Endothelial cell of umbilical vein (primary cell): ENCODE measurements around the gene TATDN3.

Experiments
- EZH2 ChIP-seq: IDR thresholded peaks from 2 replicates; pipeline ENCODE4 v1.6.1; 2012; ENCODE audit warnings: borderline replicate concordance, low read depth, mild to moderate bottlenecking, moderate library complexity, low read length, inconsistent platforms; ENCODE audit not compliant: severe bottlenecking
- JUN ChIP-seq: IDR thresholded peaks from 2 replicates; pipeline ENCODE4 v1.6.1; 2011; ENCODE audit warnings: borderline replicate concordance, low read depth; ENCODE audit not compliant: insufficient read length, insufficient read depth
- POLR2A ChIP-seq: IDR thresholded peaks from 2 replicates; pipeline ENCODE4 v1.6.1; 2012; ENCODE audit warnings: low read depth, mild to moderate bottlenecking, control low read depth, low read length
- POLR2AphosphoS5 ChIP-seq: IDR thresholded peaks from 2 replicates; pipeline ENCODE4 v1.6.1; 2012; ENCODE audit warnings: low read depth, mild to moderate bottlenecking, control low read depth, low read length, moderate library complexity; ENCODE audit not compliant: insufficient read depth
- TF ChIP-seq, protein P1 (sequence below), 2 donors: IDR thresholded peaks; 1 replicate in 1 of 2; 2 replicates in 1 of 2; pipeline ENCODE4 v1.5.1; 2011; ENCODE audit warnings: low read length in 2 of 2, mild to moderate bottlenecking in 2 of 2, moderate library complexity in 2 of 2, control low read depth in 1 of 2, inconsistent platforms in 1 of 2, low read depth in 1 of 2; ENCODE audit not compliant: insufficient read depth in 1 of 2; ENCODE audit errors: extremely low read depth in 1 of 2
- TF ChIP-seq, protein P2 (sequence below): IDR thresholded peaks from 2 replicates; pipeline ENCODE4 v1.6.1; 2011; ENCODE audit not compliant: insufficient read depth, insufficient read length

DNA sequence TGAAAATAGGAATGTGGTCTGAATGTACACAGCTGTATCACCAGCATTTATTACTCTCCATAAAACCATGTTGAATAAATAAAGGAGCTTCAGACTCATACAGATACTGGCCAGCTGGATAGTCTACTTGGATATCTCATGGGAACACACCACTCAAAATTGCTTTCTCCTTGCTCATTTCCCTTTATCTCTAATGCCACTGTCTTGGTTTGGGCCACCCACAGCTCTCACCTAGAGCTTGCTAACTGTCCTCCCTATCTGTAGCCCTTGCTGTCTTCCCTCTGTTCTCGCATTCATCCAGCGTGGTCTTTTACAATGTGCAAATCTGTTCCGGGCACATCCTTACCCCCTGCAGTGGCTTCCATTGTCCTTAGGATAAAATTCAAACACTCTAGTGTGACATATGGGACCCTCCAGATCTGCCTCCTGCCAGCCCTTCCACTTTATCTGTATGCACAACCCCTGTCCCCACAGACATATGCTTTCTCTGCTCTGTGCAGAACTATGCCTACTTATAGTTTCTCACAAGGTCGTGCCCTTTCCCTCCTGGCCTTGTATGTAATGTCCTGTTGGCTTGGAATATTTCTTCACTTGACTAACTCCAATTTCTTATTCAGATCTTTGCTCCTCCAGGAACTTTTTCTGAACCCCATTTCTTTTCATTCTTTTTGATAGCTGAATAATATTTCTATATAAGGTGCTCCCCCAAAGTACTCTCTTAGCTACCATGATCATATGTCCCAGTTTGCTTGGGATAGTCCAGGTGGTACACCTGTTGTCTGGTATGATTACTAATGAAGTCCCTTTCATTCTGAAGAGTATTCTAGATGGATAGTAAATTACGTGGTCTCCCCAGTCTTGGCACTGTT lies 69.3 kb downstream of the TATDN3 start:
- TF ChIP-seq JUN (no peak), POLR2AphosphoS5 (no peak), EZH2 (no peak), POLR2A (no peak)
- TF ChIP-seq, protein P1, sequence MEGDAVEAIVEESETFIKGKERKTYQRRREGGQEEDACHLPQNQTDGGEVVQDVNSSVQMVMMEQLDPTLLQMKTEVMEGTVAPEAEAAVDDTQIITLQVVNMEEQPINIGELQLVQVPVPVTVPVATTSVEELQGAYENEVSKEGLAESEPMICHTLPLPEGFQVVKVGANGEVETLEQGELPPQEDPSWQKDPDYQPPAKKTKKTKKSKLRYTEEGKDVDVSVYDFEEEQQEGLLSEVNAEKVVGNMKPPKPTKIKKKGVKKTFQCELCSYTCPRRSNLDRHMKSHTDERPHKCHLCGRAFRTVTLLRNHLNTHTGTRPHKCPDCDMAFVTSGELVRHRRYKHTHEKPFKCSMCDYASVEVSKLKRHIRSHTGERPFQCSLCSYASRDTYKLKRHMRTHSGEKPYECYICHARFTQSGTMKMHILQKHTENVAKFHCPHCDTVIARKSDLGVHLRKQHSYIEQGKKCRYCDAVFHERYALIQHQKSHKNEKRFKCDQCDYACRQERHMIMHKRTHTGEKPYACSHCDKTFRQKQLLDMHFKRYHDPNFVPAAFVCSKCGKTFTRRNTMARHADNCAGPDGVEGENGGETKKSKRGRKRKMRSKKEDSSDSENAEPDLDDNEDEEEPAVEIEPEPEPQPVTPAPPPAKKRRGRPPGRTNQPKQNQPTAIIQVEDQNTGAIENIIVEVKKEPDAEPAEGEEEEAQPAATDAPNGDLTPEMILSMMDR (IDR thresholded peaks at IDR 0.05; ENCODE audit: extremely low read depth in 1 of 2, insufficient read depth in 1 of 2, low read depth in 1 of 2, low read length in 2 of 2), result no peak
- TF ChIP-seq, protein P2, sequence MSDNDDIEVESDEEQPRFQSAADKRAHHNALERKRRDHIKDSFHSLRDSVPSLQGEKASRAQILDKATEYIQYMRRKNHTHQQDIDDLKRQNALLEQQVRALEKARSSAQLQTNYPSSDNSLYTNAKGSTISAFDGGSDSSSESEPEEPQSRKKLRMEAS, result no peak
